ENCODE data around the gene PALMD. TPM values are rescaled to one million over a fixed set of nuclear protein-coding genes. Genes with fewer than 3 reads are reported as not detected.

The PALMD gene
- total RNA-seq, 5 donors from 2014 or later (not counting 1 experiment from before 2014, with no cell fraction given), result 0.15 TPM; not detected in 4

- no peak for DNase-seq
- Histone ChIP-seq H3K27ac (ENCODE audit: low read length) (no peak overlapping the region), H3K4me1 (ENCODE audit: control insufficient read depth in 1 of 2, extremely low read depth in 1 of 2, insufficient read depth in 2 of 2, low read length in 2 of 2) (no peaks in the 10 kb centered on the region), H3K4me3 (ENCODE audit: control insufficient read depth in 1 of 2, extremely low read depth in 1 of 2, low read length in 1 of 2) (no peak overlapping the region), H3K36me3 (ENCODE audit: control insufficient read depth in 2 of 2, extremely low read depth in 1 of 2, insufficient read depth in 1 of 2, low read length in 1 of 2) (no peaks in the 10 kb centered on the region), H3K9me3 (no peaks in the 10 kb centered on the region), H3K27me3 (replicated peaks in 1 of 2; ENCODE audit: control insufficient read depth in 2 of 2, extremely low read depth in 1 of 2, insufficient read depth in 2 of 2, low read length in 1 of 2) (no peaks in the 10 kb centered on the region)
- no peaks in the 10 kb centered on the region for H3K4me1 Mint-ChIP-seq
- CTCF ChIA-PET, result no interaction called here
- no peak overlapping the region for H3K27ac Mint-ChIP-seq
- peaks cover 9 to 29% of the 10 kb centered on the region in 2 donors for H3K27me3 Mint-ChIP-seq
- no CpG with 5 or more reads among the region's 2 CpGs for WGBS (ENCODE audit: insufficient coverage)
- POLR2A ChIA-PET, result no interaction called here
- no peak for ATAC-seq (replicated peaks in 1 of 4)
- H3K36me3 Mint-ChIP-seq, result no peaks in the 10 kb centered on the region
- H3K4me3 Mint-ChIP-seq, result no peak overlapping the region
- H3K9me3 Mint-ChIP-seq, result no peaks in the 10 kb centered on the region
Measured at GRCh38 chr1:99677416-99677815, 31.5 kb downstream of the PALMD start.

GRCh38 chr1:99680270-99680669 is 34.4 kb downstream of the PALMD start:
- DNase-seq (no peak), ATAC-seq (replicated peaks in 1 of 4) (no peak)
- H3K9me3 ChIP-seq, result no peaks in the 10 kb centered on the region
- CTCF ChIA-PET, result interaction anchor here in 1 of 2 donors (0.6 kb wide), 1 partner anchor 27 kb away, joined by 3 read pairs; no protein-coding TSS in a partner anchor
- POLR2A ChIA-PET, result no interaction called here
- no peak overlapping the region for H3K4me3 ChIP-seq (ENCODE audit: control insufficient read depth in 1 of 2, extremely low read depth in 1 of 2, low read length in 1 of 2)
- Mint-ChIP-seq H3K9me3 (no peaks in the 10 kb centered on the region), H3K4me3 (no peak overlapping the region), H3K36me3 (no peaks in the 10 kb centered on the region), H3K4me1 (no peaks in the 10 kb centered on the region), H3K27ac (no peak overlapping the region), H3K27me3 (peaks cover 1 to 16% of the 10 kb centered on the region in 2 donors)
- H3K27me3 ChIP-seq (replicated peaks in 1 of 2; ENCODE audit: control insufficient read depth in 2 of 2, extremely low read depth in 1 of 2, insufficient read depth in 2 of 2, low read length in 1 of 2), result no peaks in the 10 kb centered on the region
- H3K27ac ChIP-seq (ENCODE audit: low read length), result no peak overlapping the region
- no peaks in the 10 kb centered on the region for H3K4me1 ChIP-seq (ENCODE audit: control insufficient read depth in 1 of 2, extremely low read depth in 1 of 2, insufficient read depth in 2 of 2, low read length in 2 of 2)
- no peaks in the 10 kb centered on the region for H3K36me3 ChIP-seq (ENCODE audit: control insufficient read depth in 2 of 2, extremely low read depth in 1 of 2, insufficient read depth in 1 of 2, low read length in 1 of 2)
- 100% methylated on average over 1 of the region's 1 CpG for WGBS (ENCODE audit: insufficient coverage)

GRCh38 chr1:99681583-99681982 is 35.7 kb downstream of the PALMD start:
- H3K27ac Mint-ChIP-seq, result no peak overlapping the region
- Histone ChIP-seq H3K27ac (ENCODE audit: low read length) (no peak overlapping the region), H3K9me3 (no peaks in the 10 kb centered on the region), H3K4me1 (ENCODE audit: control insufficient read depth in 1 of 2, extremely low read depth in 1 of 2, insufficient read depth in 2 of 2, low read length in 2 of 2) (no peaks in the 10 kb centered on the region), H3K36me3 (ENCODE audit: control insufficient read depth in 2 of 2, extremely low read depth in 1 of 2, insufficient read depth in 1 of 2, low read length in 1 of 2) (no peaks in the 10 kb centered on the region), H3K27me3 (replicated peaks in 1 of 2; ENCODE audit: control insufficient read depth in 2 of 2, extremely low read depth in 1 of 2, insufficient read depth in 2 of 2, low read length in 1 of 2) (no peaks in the 10 kb centered on the region), H3K4me3 (ENCODE audit: control insufficient read depth in 1 of 2, extremely low read depth in 1 of 2, low read length in 1 of 2) (no peak overlapping the region)
- H3K36me3 Mint-ChIP-seq, result no peaks in the 10 kb centered on the region
- ChIA-PET CTCF (no interaction called here), POLR2A (no interaction called here)
- no peak for DNase-seq
- H3K27me3 Mint-ChIP-seq, result peaks cover 1 to 13% of the 10 kb centered on the region in 2 donors
- H3K4me3 Mint-ChIP-seq, result no peak overlapping the region
- 88% methylated on average over 1 of the region's 3 CpGs for WGBS (ENCODE audit: insufficient coverage)
- H3K9me3 Mint-ChIP-seq, result no peaks in the 10 kb centered on the region
- no peak for ATAC-seq (replicated peaks in 1 of 4)
- H3K4me1 Mint-ChIP-seq, result no peaks in the 10 kb centered on the region

- no peak overlapping the region for H3K27ac Mint-ChIP-seq
- WGBS (ENCODE audit: insufficient coverage), result no CpG with 5 or more reads among the region's 4 CpGs
Measured at GRCh38 chr1:99682291-99682751, 36.4 kb downstream of the PALMD start.

GRCh38 chr1:99685516-99686180 is 39.7 kb downstream of the PALMD start:
- no peaks in the 10 kb centered on the region for H3K4me1 ChIP-seq (ENCODE audit: control insufficient read depth in 1 of 2, extremely low read depth in 1 of 2, insufficient read depth in 2 of 2, low read length in 2 of 2)

More at GRCh38 chr1:99682291-99682751, 36.4 kb downstream of the PALMD start:
- H3K27me3 ChIP-seq (replicated peaks in 1 of 2; ENCODE audit: control insufficient read depth in 2 of 2, extremely low read depth in 1 of 2, insufficient read depth in 2 of 2, low read length in 1 of 2), result no peaks in the 10 kb centered on the region
- no peaks in the 10 kb centered on the region for H3K4me1 Mint-ChIP-seq
- no peak overlapping the region for H3K27ac ChIP-seq (ENCODE audit: low read length)
- DNase-seq (no peak), ATAC-seq (replicated peaks in 1 of 4) (no peak)
- no peak overlapping the region for H3K4me3 Mint-ChIP-seq
- POLR2A ChIA-PET, result no interaction called here
- H3K36me3 ChIP-seq (ENCODE audit: control insufficient read depth in 2 of 2, extremely low read depth in 1 of 2, insufficient read depth in 1 of 2, low read length in 1 of 2), result no peaks in the 10 kb centered on the region
- H3K9me3 ChIP-seq, result no peaks in the 10 kb centered on the region
- H3K4me3 ChIP-seq (ENCODE audit: control insufficient read depth in 1 of 2, extremely low read depth in 1 of 2, low read length in 1 of 2), result no peak overlapping the region
- CTCF ChIA-PET, result no interaction called here
- no peaks in the 10 kb centered on the region for H3K9me3 Mint-ChIP-seq
- peaks cover 1 to 8% of the 10 kb centered on the region in 2 donors for H3K27me3 Mint-ChIP-seq
- no peaks in the 10 kb centered on the region for H3K4me1 ChIP-seq (ENCODE audit: control insufficient read depth in 1 of 2, extremely low read depth in 1 of 2, insufficient read depth in 2 of 2, low read length in 2 of 2)
- no peaks in the 10 kb centered on the region for H3K36me3 Mint-ChIP-seq

GRCh38 chr1:99691175-99691574 is 45.3 kb downstream of the PALMD start:
- Histone ChIP-seq H3K4me3 (ENCODE audit: control insufficient read depth in 1 of 2, extremely low read depth in 1 of 2, low read length in 1 of 2) (no peak overlapping the region), H3K36me3 (ENCODE audit: control insufficient read depth in 2 of 2, extremely low read depth in 1 of 2, insufficient read depth in 1 of 2, low read length in 1 of 2) (no peaks in the 10 kb centered on the region), H3K27me3 (replicated peaks in 1 of 2; ENCODE audit: control insufficient read depth in 2 of 2, extremely low read depth in 1 of 2, insufficient read depth in 2 of 2, low read length in 1 of 2) (peaks cover 0 to 5% of the 10 kb centered on the region in 2 experiments), H3K9me3 (no peaks in the 10 kb centered on the region), H3K4me1 (ENCODE audit: control insufficient read depth in 1 of 2, extremely low read depth in 1 of 2, insufficient read depth in 2 of 2, low read length in 2 of 2) (no peaks in the 10 kb centered on the region), H3K27ac (ENCODE audit: low read length) (no peak overlapping the region)
- ChIA-PET CTCF (interaction anchor here in 1 of 2 donors (1.0 kb wide), 1 partner anchor 17 kb away, joined by 3 read pairs; no protein-coding TSS in a partner anchor), POLR2A (interaction anchor here in 1 of 2 donors (0.6 kb wide), 1 partner anchor 14 kb away, joined by 3 read pairs; no protein-coding TSS in a partner anchor)
- DNase-seq, result no peak
- Mint-ChIP-seq H3K36me3 (no peaks in the 10 kb centered on the region), H3K27me3 (peaks cover 10 to 21% of the 10 kb centered on the region in 2 donors), H3K27ac (no peak overlapping the region), H3K4me1 (no peaks in the 10 kb centered on the region), H3K4me3 (no peak overlapping the region), H3K9me3 (no peaks in the 10 kb centered on the region)
- no peak for ATAC-seq (replicated peaks in 1 of 4)
- 100% methylated on average over 1 of the region's 2 CpGs for WGBS (ENCODE audit: insufficient coverage)

More at GRCh38 chr1:99685516-99686180, 39.7 kb downstream of the PALMD start:
- ATAC-seq (replicated peaks in 1 of 4) (peak; percentile 36 to 61 (median 47)), DNase-seq (peak in 20 of 35 experiments; percentile 1 to 45 (median 10))
- H3K9me3 ChIP-seq, result no peaks in the 10 kb centered on the region
- Mint-ChIP-seq H3K4me3 (no peak overlapping the region), H3K36me3 (no peaks in the 10 kb centered on the region), H3K9me3 (no peaks in the 10 kb centered on the region), H3K27ac (no peak overlapping the region), H3K27me3 (peaks cover 1 to 5% of the 10 kb centered on the region in 2 donors), H3K4me1 (no peaks in the 10 kb centered on the region)
- ChIA-PET POLR2A (no interaction called here), CTCF (interaction anchor here (0.6 to 1.3 kb wide), 7 partner anchors 12 to 891 kb away, joined by 3 to 4 read pairs (median 3); no protein-coding TSS in a partner anchor)
- no peaks in the 10 kb centered on the region for H3K27me3 ChIP-seq (replicated peaks in 1 of 2; ENCODE audit: control insufficient read depth in 2 of 2, extremely low read depth in 1 of 2, insufficient read depth in 2 of 2, low read length in 1 of 2)
- H3K27ac ChIP-seq (ENCODE audit: low read length), result no peak overlapping the region
- H3K36me3 ChIP-seq (ENCODE audit: control insufficient read depth in 2 of 2, extremely low read depth in 1 of 2, insufficient read depth in 1 of 2, low read length in 1 of 2), result no peaks in the 10 kb centered on the region
- no peak overlapping the region for H3K4me3 ChIP-seq (ENCODE audit: control insufficient read depth in 1 of 2, extremely low read depth in 1 of 2, low read length in 1 of 2)
- WGBS (ENCODE audit: insufficient coverage), result 62% methylated on average over 5 of the region's 6 CpGs

Measured in T-cell (primary cell).